Measurements from ENCODE around the gene ANKRD34B. TPM values are rescaled to one million over a fixed set of nuclear protein-coding genes. Genes with fewer than 3 reads are reported as not detected.

The ANKRD34B gene
- total RNA-seq, 4 donors from 2014 or later, result not detected

- TF ChIP-seq CTCF (IDR thresholded peaks at IDR 0.05; ENCODE audit: low read depth), result no peak
Measured at GRCh38 chr5:80590766-80591165, 20.7 kb upstream of the ANKRD34B start.

- no peak for TF ChIP-seq CTCF (IDR thresholded peaks at IDR 0.05; ENCODE audit: low read depth)
Measured at GRCh38 chr5:80588858-80589540, 18.9 kb upstream of the ANKRD34B start.

- no peak for TF ChIP-seq CTCF (IDR thresholded peaks at IDR 0.05; ENCODE audit: low read depth)
Measured at GRCh38 chr5:80584770-80585169, 14.7 kb upstream of the ANKRD34B start.

GRCh38 chr5:80579050-80579449, 9.0 kb upstream of the ANKRD34B start:
- TF ChIP-seq CTCF (IDR thresholded peaks at IDR 0.05; ENCODE audit: low read depth), result no peak

- TF ChIP-seq CTCF (IDR thresholded peaks at IDR 0.05; ENCODE audit: low read depth), result no peak
Measured at GRCh38 chr5:80577707-80578106, 7.6 kb upstream of the ANKRD34B start.

GRCh38 chr5:80576383-80576782, 6.3 kb upstream of the ANKRD34B start:
- TF ChIP-seq CTCF (IDR thresholded peaks at IDR 0.05; ENCODE audit: low read depth), result no peak

GRCh38 chr5:80573062-80573461, 3.0 kb upstream of the ANKRD34B start:
- no peak for TF ChIP-seq CTCF (IDR thresholded peaks at IDR 0.05; ENCODE audit: low read depth)

All from subcutaneous adipose tissue (tissue), 4 donors.